Peyer's patch (tissue), 4 donors: Measurements from ENCODE around the gene DOCK2.

Experiments
- CTCF ChIP-seq, 6 experiments: fragments of 450-650 bp in 4 of 6; fragments of 200-600 bp in 2 of 6; sonication (generic) in 1 of 6; IDR thresholded peaks; one replicate each; pipeline ENCODE4 v1.5.1; 2017 to 2019; ENCODE audit warnings: antibody characterized with exemption in 6 of 6, mild to moderate bottlenecking in 3 of 6, moderate library complexity in 1 of 6
- POLR2A ChIP-seq, 2 donors: fragments of 450-650 bp; IDR thresholded peaks; one replicate each; pipeline ENCODE4 v1.5.1; 2017; ENCODE audit warnings: antibody characterized with exemption in 2 of 2, mild to moderate bottlenecking in 2 of 2, moderate library complexity in 2 of 2

GRCh38 chr5:169767938-169768337 is 130.9 kb downstream of the DOCK2 start:
- TF ChIP-seq CTCF (IDR thresholded peaks at IDR 0.05) (no peak), POLR2A (IDR thresholded peaks at IDR 0.05) (no peak)
